Lower leg skin (tissue), 3 donors: ENCODE measurements around the gene TMEM170A.
"Not testable (repeated sequence)": the region's sequence is repeated elsewhere in the genome, so short reads cannot be mapped to it uniquely, and the experiment has no call there.

Experiments used
- POLR2A ChIP-seq, 2 donors: fragments of 450-650 bp; IDR thresholded peaks; one replicate each; pipeline ENCODE4 v1.6.1; 2016 to 2017; ENCODE audit warnings: antibody characterized with exemption in 2 of 2, mild to moderate bottlenecking in 1 of 2, moderate library complexity in 1 of 2
- TF ChIP-seq, protein P1 (sequence below), 3 donors: fragments of 450-650 bp; IDR thresholded peaks; one replicate each; pipeline ENCODE4 v1.5.1; 2016; ENCODE audit warnings: antibody characterized with exemption in 3 of 3, mild to moderate bottlenecking in 3 of 3, moderate library complexity in 2 of 3

DNA sequence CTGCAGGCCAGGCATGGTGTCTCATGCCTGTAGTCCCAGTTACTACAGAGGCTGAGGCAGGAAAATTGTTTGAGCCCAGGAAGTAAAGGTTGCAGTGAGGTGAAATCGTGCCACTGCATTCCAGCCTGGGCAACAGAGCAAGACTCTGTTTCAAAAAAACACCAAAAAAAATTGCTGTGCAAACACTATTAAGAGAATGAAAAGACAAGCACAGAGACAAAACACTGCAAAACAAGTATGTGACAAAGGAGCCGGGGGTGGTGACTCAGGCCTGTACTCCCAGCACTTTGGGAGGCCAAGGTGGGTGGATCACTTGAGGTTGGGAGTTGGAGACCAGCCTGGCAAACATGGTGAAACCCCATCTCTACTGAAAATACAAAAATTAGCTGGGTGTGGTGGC is 38.0 kb downstream of the TMEM170A start:
- TF ChIP-seq, protein P1, sequence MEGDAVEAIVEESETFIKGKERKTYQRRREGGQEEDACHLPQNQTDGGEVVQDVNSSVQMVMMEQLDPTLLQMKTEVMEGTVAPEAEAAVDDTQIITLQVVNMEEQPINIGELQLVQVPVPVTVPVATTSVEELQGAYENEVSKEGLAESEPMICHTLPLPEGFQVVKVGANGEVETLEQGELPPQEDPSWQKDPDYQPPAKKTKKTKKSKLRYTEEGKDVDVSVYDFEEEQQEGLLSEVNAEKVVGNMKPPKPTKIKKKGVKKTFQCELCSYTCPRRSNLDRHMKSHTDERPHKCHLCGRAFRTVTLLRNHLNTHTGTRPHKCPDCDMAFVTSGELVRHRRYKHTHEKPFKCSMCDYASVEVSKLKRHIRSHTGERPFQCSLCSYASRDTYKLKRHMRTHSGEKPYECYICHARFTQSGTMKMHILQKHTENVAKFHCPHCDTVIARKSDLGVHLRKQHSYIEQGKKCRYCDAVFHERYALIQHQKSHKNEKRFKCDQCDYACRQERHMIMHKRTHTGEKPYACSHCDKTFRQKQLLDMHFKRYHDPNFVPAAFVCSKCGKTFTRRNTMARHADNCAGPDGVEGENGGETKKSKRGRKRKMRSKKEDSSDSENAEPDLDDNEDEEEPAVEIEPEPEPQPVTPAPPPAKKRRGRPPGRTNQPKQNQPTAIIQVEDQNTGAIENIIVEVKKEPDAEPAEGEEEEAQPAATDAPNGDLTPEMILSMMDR (IDR thresholded peaks at IDR 0.05) = not testable (repeated sequence)
- TF ChIP-seq POLR2A (IDR thresholded peaks at IDR 0.05) = not testable (repeated sequence)
